GM12878 (cell line): ENCODE measurements around the gene PROM1. TPM values are rescaled to one million over a fixed set of nuclear protein-coding genes. Genes with fewer than 3 reads are reported as not detected.
A peak's percentile ranks its signal among the peaks of the same experiment; 100 is the strongest.

Source experiments
- ATAC-seq: fragments of 200-7000 bp; cut with Tn5 transposase; 3 replicates; pipeline ENCODE4 v1.9.1; 2020; ENCODE audit warnings: mild to moderate bottlenecking, moderate library complexity
- BruUV-seq: library from RNA; stranded (reverse); fragments of 400-500 nt; replicated peaks from 2 replicates; lab custom pipeline; 2021; lab: Mats Ljungman, UMichigan
- CTCF ChIA-PET: fragments of 300-600 bp; sonication (Branson Sonifier 250); formaldehyde crosslinking; extraction: SDS; loops from one replicate; lab custom pipeline; 2021; ENCODE audit warnings: inconsistent platforms; lab: Yijun Ruan, JAX
- POLR2A ChIA-PET: fragments of 350-600 bp; formaldehyde crosslinking; extraction: SDS; loops from one replicate; lab custom pipeline; 2021; ENCODE audit warnings: inconsistent platforms; lab: Charles Lee
- RAD21 ChIA-PET: fragments of 300-600 bp; sonication (Branson Sonifier 250); formaldehyde crosslinking; loops from one replicate; lab custom pipeline; 2023; ENCODE audit warnings: antibody characterized with exemption; ENCODE audit not compliant: unreplicated experiment; lab: Charles Lee
- SMC1A ChIA-PET: fragments of 300-600 bp; sonication (Branson Sonifier 250); formaldehyde crosslinking; loops from one replicate; lab custom pipeline; 2023; ENCODE audit not compliant: unreplicated experiment, uncharacterized antibody; lab: Charles Lee
- DNase-seq: peaks from one replicate; pipeline ENCODE4 v3.0.0-alpha.2; 2011; ENCODE audit warnings: low read depth, low spot score
- FAIRE-seq: peaks from 3 replicates; lab custom pipeline; 2011; peaks lifted over from hg19 to GRCh38; lab: Jason Lieb, UNC
- H2AFZ ChIP-seq: 2 replicates; pipeline ENCODE4 v1.6.0; 2011; ENCODE audit warnings: low read depth, low read length, control low read depth; ENCODE audit not compliant: control insufficient read depth
- H3K27ac ChIP-seq: 2 replicates; pipeline ENCODE4 v1.5.1; 2011; ENCODE audit warnings: control low read depth; ENCODE audit not compliant: control insufficient read depth, insufficient read depth
- H3K27me3 ChIP-seq, 2 experiments: replicated peaks in 1 of 2; 2 replicates each; pipeline versions ENCODE4 v1.6.0 to v1.6.1; 2011; ENCODE audit warnings: low read length in 1 of 2; ENCODE audit not compliant: control insufficient read depth in 2 of 2, insufficient read depth in 2 of 2
- H3K36me3 ChIP-seq, 2 experiments: 2 replicates each; pipeline ENCODE4 v1.5.1; 2011; ENCODE audit warnings: low read length in 1 of 2; ENCODE audit not compliant: control insufficient read depth in 2 of 2, insufficient read depth in 2 of 2
- H3K4me1 ChIP-seq: 2 replicates; pipeline ENCODE4 v1.6.1; 2011; ENCODE audit warnings: mild to moderate bottlenecking, low read length, moderate library complexity, mixed read lengths; ENCODE audit not compliant: control insufficient read depth, insufficient read depth
- H3K4me2 ChIP-seq: 2 replicates; pipeline ENCODE4 v1.6.0; 2011; ENCODE audit warnings: control low read depth; ENCODE audit not compliant: control insufficient read depth, insufficient read depth
- H3K4me3 ChIP-seq: fragments of 200-600 bp; sonication (generic); 2 replicates; pipeline ENCODE4 v1.5.1; 2016
- H3K79me2 ChIP-seq: 2 replicates; pipeline ENCODE4 v1.6.0; 2011; ENCODE audit warnings: low read length; ENCODE audit not compliant: control insufficient read depth, insufficient read depth
- H3K9ac ChIP-seq: 2 replicates; pipeline ENCODE4 v1.8.0; 2011; ENCODE audit warnings: low read length, control low read depth, mixed read lengths; ENCODE audit not compliant: control insufficient read depth, insufficient read depth
- H3K9me3 ChIP-seq: replicated peaks from 3 replicates; pipeline ENCODE4 v1.5.1; 2011; ENCODE audit warnings: mild to moderate bottlenecking, low read length; ENCODE audit not compliant: control insufficient read depth, insufficient read depth
- H4K20me1 ChIP-seq: 2 replicates; pipeline ENCODE4 v1.6.0; 2011; ENCODE audit not compliant: control insufficient read depth, insufficient read depth
- BACH1 ChIP-seq: fragments of 450-650 bp; IDR thresholded peaks from 2 replicates; pipeline ENCODE4 v1.6.1; 2017; ENCODE audit warnings: mild to moderate bottlenecking, borderline replicate concordance
- BCL11A ChIP-seq: IDR thresholded peaks from 2 replicates; pipeline ENCODE4 v1.6.1; 2011; ENCODE audit warnings: low read depth, low read length
- BHLHE40 ChIP-seq, 2 experiments: fragments of 450-650 bp in 1 of 2; IDR thresholded peaks; 2 replicates each; pipeline ENCODE4 v1.6.1; 2011 to 2017; ENCODE audit warnings: low read depth in 2 of 2, borderline replicate concordance in 1 of 2, improper control_type of control experiment in 1 of 2, low read length in 1 of 2, mild to moderate bottlenecking in 1 of 2
- CTCF ChIP-seq, 3 experiments: IDR thresholded peaks in 2 of 3; conservative IDR thresholded peaks in 1 of 3; 2 replicates each; pipeline ENCODE4 v1.5.1; 2011; ENCODE audit warnings: low read depth in 3 of 3, low read length in 3 of 3, mild to moderate bottlenecking in 3 of 3, control low read depth in 2 of 3, moderate library complexity in 2 of 3, inconsistent platforms in 1 of 3, mixed read lengths in 1 of 3; ENCODE audit not compliant: control insufficient read depth in 2 of 3, insufficient read depth in 1 of 3; ENCODE audit errors: extremely low read depth in 1 of 3
- EED ChIP-seq: sonication (generic); IDR thresholded peaks from 2 replicates; pipeline ENCODE4 v1.6.1; 2016; ENCODE audit warnings: antibody characterized with exemption, low read depth
- JUNB ChIP-seq: IDR thresholded peaks from 2 replicates; pipeline ENCODE4 v1.6.1; 2016; ENCODE audit warnings: antibody characterized with exemption, mild to moderate bottlenecking
- NFYA ChIP-seq: IDR thresholded peaks from 2 replicates; pipeline ENCODE4 v1.6.1; 2011; ENCODE audit warnings: low read depth, mild to moderate bottlenecking, low read length, improper control_type of control experiment, borderline replicate concordance
- PKNOX1 ChIP-seq: fragments of 450-650 bp; IDR thresholded peaks from 2 replicates; pipeline ENCODE4 v1.6.1; 2016; ENCODE audit warnings: mild to moderate bottlenecking
- RAD21 ChIP-seq: IDR thresholded peaks from 2 replicates; pipeline ENCODE4 v1.6.1; 2011; ENCODE audit warnings: mild to moderate bottlenecking, low read depth, low read length, moderate library complexity; ENCODE audit not compliant: insufficient read depth
- RB1 ChIP-seq: fragments of 450-650 bp; formaldehyde crosslinking; IDR thresholded peaks from 2 replicates; pipeline ENCODE4 v1.6.1; 2017; ENCODE audit warnings: mild to moderate bottlenecking, borderline replicate concordance
- SMARCA5 ChIP-seq: fragments of 450-650 bp; IDR thresholded peaks from 2 replicates; pipeline ENCODE4 v1.6.1; 2017; ENCODE audit warnings: mild to moderate bottlenecking
- SMC3 ChIP-seq: IDR thresholded peaks from 2 replicates; pipeline ENCODE4 v1.6.1; 2011; ENCODE audit warnings: low read length, improper control_type of control experiment, borderline replicate concordance
- YBX1 ChIP-seq: fragments of 450-650 bp; IDR thresholded peaks from 2 replicates; pipeline ENCODE4 v1.6.1; 2016; ENCODE audit warnings: antibody characterized with exemption
- YY1 ChIP-seq: IDR thresholded peaks from 2 replicates; pipeline ENCODE4 v1.6.1; 2011; ENCODE audit warnings: low read depth, mild to moderate bottlenecking, low read length
- ZBTB4 ChIP-seq: fragments of 450-650 bp; formaldehyde crosslinking; IDR thresholded peaks from 2 replicates; pipeline ENCODE4 v1.4.0; 2022; ENCODE audit warnings: mild to moderate bottlenecking, moderate library complexity
- ZNF622 ChIP-seq: fragments of 450-650 bp; IDR thresholded peaks from 2 replicates; pipeline ENCODE4 v1.6.1; 2017; ENCODE audit warnings: mild to moderate bottlenecking, inconsistent platforms
- WGBS: methylation state at CpG from one replicate; pipeline ENCODE4 v1.1.6; 2016; ENCODE audit warnings: low lambda C conversion rate; ENCODE audit not compliant: insufficient replicate concordance, insufficient coverage; ENCODE audit errors: missing lambda C conversion rate; 5-methylcytosine and 5-hydroxymethylcytosine counted together
- in situ Hi-C: fragments of 300-500 bp; cut with MboI; formaldehyde crosslinking; loops from 9 replicates; pipeline ENCODE4 v1.14.3; 2018; ENCODE audit warnings: mixed read lengths
- intact Hi-C: fragments of 100-400 bp; cut with micrococcal nuclease; formaldehyde crosslinking; loops from one replicate; pipeline ENCODE4 v1.14.2; 2022; ENCODE audit not compliant: unreplicated experiment
- polyA plus RNA-seq, 11 experiments: library from polyadenylated mRNA; depleted of rRNA in 4 of 11; unstranded in 6 of 11; stranded (reverse) in 5 of 11; fragments of >200 nt; fragmentation: Nextera tagmentation in 4 of 11; fragmentation: Illumina TruSeq in 1 of 11; extraction: Ambion mirVana in 4 of 11; extraction: Trizol in 1 of 11; gene quantifications; 1 replicate in 1 of 11; 2 replicates in 10 of 11; pipeline versions ENCODE4 v1.2.1 to v1.2.3, GENCODE V29; 2011 to 2016; ENCODE audit warnings: inconsistent platforms in 2 of 11, missing spikeins in 2 of 11, low read depth in 1 of 11
- total RNA-seq, 4 experiments: library from RNA; depleted of rRNA in 3 of 4; stranded (reverse); fragments of >200 nt in 3 of 4; fragmentation: Illumina TruSeq in 1 of 4; extraction: Trizol in 1 of 4; gene quantifications; 2 replicates each; pipeline versions ENCODE4 v1.2.1 to v1.2.3, GENCODE V29; 2013 to 2021

PROM1 gene
- total and polyA plus RNA-seq, 10 of the 15 experiments (the other 5 are each of a cell fraction or from before 2014, with no cell fraction given), result 0.08 to 0.31 (median 0.18) TPM; not detected in 7

- no peak for TF ChIP-seq ZBTB4 (CRISPR knock-in tag)
- TF ChIP-seq JUNB, result no peak
Observed at GRCh38 chr4:16005676-16006075, 78.1 kb downstream of the PROM1 start (continued).

- no peak overlapping the region for H2AFZ ChIP-seq
- ChIA-PET RAD21 (interaction anchor here (0.7 to 3.8 kb wide), 10 partner anchors 19 to 522 kb away, joined by 3 to 25 read pairs (median 6); no protein-coding TSS in a partner anchor), POLR2A (interaction anchor here (0.6 to 1.6 kb wide), 2 partner anchors 195 to 275 kb away, joined by 5 to 7 read pairs; no protein-coding TSS in a partner anchor), CTCF (interaction anchor here (0.7 to 9.8 kb wide), 23 partner anchors 9 to 1033 kb away, joined by 3 to 105 read pairs (median 6); partner anchors contain the start of gene FGFBP2)
- H3K4me3 ChIP-seq, result no peak overlapping the region
- FAIRE-seq (peak; percentile 77), DNase-seq (peak; percentile 13)
- H3K27ac ChIP-seq, result no peak overlapping the region
- no TSS peak for BruUV-seq
- H3K36me3 ChIP-seq, result no peaks in the 10 kb centered on the region
- in situ Hi-C loops, result loop anchor here (5.0 kb wide), 2 partner anchors 114 to 194 kb away; no protein-coding TSS in a partner anchor
- intact Hi-C loops, result loop anchor here (1.0 to 5.0 kb wide), 7 partner anchors 38 to 764 kb away; partner anchors contain the start of gene FGFBP2
- H3K9ac ChIP-seq, result no peak overlapping the region
- no peaks in the 10 kb centered on the region for H3K4me1 ChIP-seq
- no peak overlapping the region for H3K4me2 ChIP-seq
- H3K9me3 ChIP-seq, result no peaks in the 10 kb centered on the region
- H4K20me1 ChIP-seq, result no peaks in the 10 kb centered on the region
- TF ChIP-seq SMARCA5, result 0 out of 2 replicates have a peak, but pooled peaks have one; percentile 53
- TF ChIP-seq RAD21, result peak; percentile 91
- TF ChIP-seq YY1, result peak; percentile 72
- TF ChIP-seq NFYA, result no peak
- peak; percentile 87 to 90 (median 87) for TF ChIP-seq CTCF (IDR thresholded peaks at IDR 0.05 in 2 of 3, conservative IDR thresholded peaks at IDR 0.05 in 1 of 3; ENCODE audit: control insufficient read depth in 2 of 3, extremely low read depth in 1 of 3, insufficient read depth in 1 of 3, low read depth in 3 of 3, low read length in 3 of 3)
- no peak for TF ChIP-seq EED
- TF ChIP-seq BACH1, result no peak
- no peak for TF ChIP-seq ZNF622
- TF ChIP-seq RB1, result peak; percentile 50; the same call in 1 of the 2 replicates
- no peak for TF ChIP-seq BHLHE40 (IDR thresholded peaks at IDR 0.05; ENCODE audit: borderline replicate concordance in 1 of 2, low read depth in 2 of 2, low read length in 1 of 2)
- TF ChIP-seq SMC3, result peak; percentile 77
- no peak for TF ChIP-seq PKNOX1
- TF ChIP-seq BCL11A, result no peak
- TF ChIP-seq YBX1, result no peak
- TF ChIP-seq, all 136 proteins: peak for 6
- 0% methylated on average over 4 of the region's 4 CpGs for WGBS
- SMC1A ChIA-PET, result interaction anchor here (0.9 to 3.1 kb wide), 9 partner anchors 38 to 272 kb away, joined by 3 to 35 read pairs (median 5); partner anchors contain the start of gene FGFBP2
- H3K79me2 ChIP-seq, result no peaks in the 10 kb centered on the region
- peak; percentile 98 for ATAC-seq
- H3K27me3 ChIP-seq, result no peaks in the 10 kb centered on the region
Observed at GRCh38 chr4:16001484-16001858, 82.4 kb downstream of the PROM1 start.
